PFSK-1 (cell line): ENCODE data around the gene EVC2. TPM values are rescaled to one million over a fixed set of nuclear protein-coding genes. Genes with fewer than 3 reads are reported as not detected.

Source experiments
- FOXP2 ChIP-seq: optimal IDR thresholded peaks from 2 replicates; pipeline ENCODE3; 2011; ENCODE audit warnings: borderline replicate concordance, control low read depth, inconsistent platforms; ENCODE audit not compliant: insufficient read depth; ENCODE audit errors: extremely low read length, extremely low read depth
- POLR2AphosphoS5 ChIP-seq: IDR thresholded peaks from 2 replicates; pipeline ENCODE4 v1.6.1; 2012; ENCODE audit warnings: low read depth, mild to moderate bottlenecking, control low read depth, low read length, moderate library complexity
- REST ChIP-seq, 2 experiments: IDR thresholded peaks; 2 replicates each; pipeline versions ENCODE4 v1.6.1 to v1.8.0; 2011 to 2012; ENCODE audit warnings: low read depth in 2 of 2, low read length in 2 of 2, control low read depth in 1 of 2, inconsistent platforms in 1 of 2, mild to moderate bottlenecking in 1 of 2, moderate library complexity in 1 of 2; ENCODE audit not compliant: insufficient read depth in 1 of 2
- SIN3A ChIP-seq: IDR thresholded peaks from 2 replicates; pipeline ENCODE4 v1.6.1; 2012; ENCODE audit warnings: mild to moderate bottlenecking, low read length, moderate library complexity, borderline replicate concordance; ENCODE audit not compliant: insufficient read depth
- TAF1 ChIP-seq: IDR thresholded peaks from 2 replicates; pipeline ENCODE4 v1.6.1; 2012; ENCODE audit warnings: low read length, control low read depth, borderline replicate concordance; ENCODE audit not compliant: insufficient read depth
- polyA plus RNA-seq: library from polyadenylated mRNA; unstranded; fragments of >200 nt; gene quantifications from one replicate; pipeline ENCODE4 v1.2.1, GENCODE V29; 2012; ENCODE audit warnings: low read depth, missing spikeins; ENCODE audit not compliant: insufficient read length

The EVC2 gene
- polyA plus RNA-seq: not detected

DNA sequence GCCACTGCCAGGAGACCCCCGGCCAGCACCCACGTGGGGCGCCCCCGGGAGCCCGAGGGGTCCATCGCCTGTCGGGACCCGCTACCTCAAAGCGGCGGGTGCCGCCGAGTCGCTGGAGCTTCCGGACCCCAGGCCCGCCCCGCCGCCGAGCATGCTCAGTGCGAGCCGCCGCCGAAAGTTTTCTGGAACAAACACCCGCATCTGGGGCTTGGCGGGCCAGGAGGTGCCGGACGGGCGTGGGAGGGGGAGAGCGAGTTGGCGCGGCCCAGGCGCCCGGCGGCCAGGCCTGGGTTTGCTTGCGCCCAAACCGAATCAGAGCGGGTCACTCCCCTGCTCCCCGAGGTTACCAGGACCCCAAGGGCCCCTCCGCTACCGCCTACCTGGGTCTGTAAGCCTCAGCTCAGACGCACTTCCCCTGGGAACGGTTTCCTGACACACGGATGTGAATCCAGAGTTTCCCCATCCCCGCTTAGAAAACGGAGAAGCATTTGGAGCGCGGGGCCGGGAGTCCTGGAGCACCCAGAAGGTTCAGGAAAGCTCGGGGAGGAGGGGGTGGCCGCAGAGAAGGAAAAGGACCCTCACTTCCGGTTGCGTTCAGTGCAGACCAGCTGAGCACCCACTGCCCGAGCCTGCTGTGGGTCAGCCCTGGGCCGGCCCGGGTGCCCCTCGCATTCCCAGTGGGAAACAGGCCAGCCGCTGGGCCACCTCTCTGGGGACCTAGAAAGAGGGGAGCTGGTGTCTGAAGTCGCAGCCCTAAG is at the start of gene EVC2:
Gene EVC2 (minus strand): TSS at position 111 of the 758 bp plus-strand sequence. CDS start 46 bp downstream, at position 65.
- TF ChIP-seq SIN3A (no peak), FOXP2 (no peak), REST (IDR thresholded peaks at IDR 0.05; ENCODE audit: insufficient read depth in 1 of 2, low read depth in 2 of 2, low read length in 2 of 2) (no peak), POLR2AphosphoS5 (no peak), TAF1 (no peak)

DNA sequence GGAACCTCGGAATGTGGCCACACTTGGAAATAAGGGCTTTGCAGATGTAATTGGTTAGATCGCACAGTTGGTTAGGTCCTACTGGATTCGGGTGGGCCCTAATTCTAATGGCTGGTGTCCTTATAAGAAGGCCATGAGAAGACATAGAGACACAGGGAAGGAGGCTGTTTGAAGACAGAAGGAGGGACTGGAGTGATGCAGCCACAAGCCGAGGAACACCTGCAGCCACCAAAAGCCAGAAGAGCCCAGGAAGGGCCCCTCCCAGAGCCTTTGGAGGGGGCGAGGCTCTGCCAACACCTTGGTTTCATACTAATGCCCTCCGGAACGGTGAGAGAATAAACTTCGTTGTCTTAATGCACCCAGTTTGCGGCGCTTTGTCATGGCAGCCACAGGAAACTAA is 49.6 kb upstream of the EVC2 start:
- TF ChIP-seq TAF1 (no peak), POLR2AphosphoS5 (no peak), REST (IDR thresholded peaks at IDR 0.05; ENCODE audit: insufficient read depth in 1 of 2, low read depth in 2 of 2, low read length in 2 of 2) (no peak)

DNA sequence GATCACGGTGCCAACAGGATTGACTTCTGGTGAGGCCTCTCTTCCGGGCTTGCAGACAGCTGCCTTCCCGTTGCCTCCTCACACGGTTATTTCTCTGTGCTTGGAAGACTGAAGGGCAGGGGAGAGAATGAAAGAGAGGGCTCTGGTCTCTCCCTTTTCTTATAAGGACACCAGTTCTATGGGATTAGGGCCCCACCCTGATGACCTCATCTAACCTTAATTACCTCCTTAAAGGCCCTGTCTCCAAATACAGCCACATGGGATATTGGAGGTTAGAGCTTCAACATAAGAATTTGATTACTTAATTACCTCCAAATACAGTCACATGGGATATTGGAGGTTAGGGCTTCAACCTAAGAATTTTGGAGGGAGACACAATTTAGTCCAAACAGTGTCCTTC is 49.2 kb upstream of the EVC2 start:
- TF ChIP-seq POLR2AphosphoS5: no peak

DNA sequence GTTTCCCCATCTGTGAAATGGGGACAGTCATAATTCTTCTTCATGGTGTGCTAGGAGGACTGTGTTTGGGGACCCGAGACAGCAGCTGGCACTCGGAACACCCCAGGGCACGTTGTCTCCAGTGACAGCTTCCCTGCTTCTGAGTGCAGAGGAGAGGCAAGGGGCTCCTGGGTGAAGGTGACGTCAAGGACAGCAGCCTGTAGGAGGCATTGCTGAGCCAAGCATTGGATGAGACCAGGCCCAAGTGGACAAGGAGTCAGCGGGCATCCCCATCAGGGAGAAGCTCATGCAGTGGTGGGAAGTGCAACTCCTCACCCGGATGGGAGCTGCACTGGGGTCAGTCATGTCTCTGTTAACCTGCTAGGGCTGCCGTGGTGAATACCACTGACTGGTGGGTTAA is 48.7 kb upstream of the EVC2 start:
- TF ChIP-seq FOXP2: no peak
- TF ChIP-seq SIN3A: no peak

DNA sequence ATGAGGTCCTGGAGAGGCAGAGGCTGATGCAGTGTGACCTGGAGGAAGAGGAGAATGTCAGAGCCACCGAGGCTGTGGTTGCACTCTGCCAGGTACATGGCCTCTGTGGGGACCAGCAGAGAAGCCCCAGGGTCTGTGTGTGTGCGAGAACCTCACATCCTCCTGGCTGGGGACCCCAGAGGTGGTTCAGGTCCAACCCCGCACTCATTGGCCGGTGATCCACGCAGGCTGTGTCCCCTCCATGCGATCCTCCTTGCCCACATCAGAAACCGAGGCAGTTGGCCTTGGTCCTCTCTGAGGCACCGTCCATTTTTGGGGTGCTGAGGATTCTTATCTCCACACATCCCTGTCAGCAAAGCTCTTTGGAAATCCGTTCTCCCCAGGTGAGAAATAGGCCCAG is 47.9 kb upstream of the EVC2 start:
- TF ChIP-seq POLR2AphosphoS5: no peak
- TF ChIP-seq FOXP2: no peak
- TF ChIP-seq SIN3A: no peak
- no peak for TF ChIP-seq REST (IDR thresholded peaks at IDR 0.05; ENCODE audit: insufficient read depth in 1 of 2, low read depth in 2 of 2, low read length in 2 of 2)
- TF ChIP-seq TAF1: no peak

DNA sequence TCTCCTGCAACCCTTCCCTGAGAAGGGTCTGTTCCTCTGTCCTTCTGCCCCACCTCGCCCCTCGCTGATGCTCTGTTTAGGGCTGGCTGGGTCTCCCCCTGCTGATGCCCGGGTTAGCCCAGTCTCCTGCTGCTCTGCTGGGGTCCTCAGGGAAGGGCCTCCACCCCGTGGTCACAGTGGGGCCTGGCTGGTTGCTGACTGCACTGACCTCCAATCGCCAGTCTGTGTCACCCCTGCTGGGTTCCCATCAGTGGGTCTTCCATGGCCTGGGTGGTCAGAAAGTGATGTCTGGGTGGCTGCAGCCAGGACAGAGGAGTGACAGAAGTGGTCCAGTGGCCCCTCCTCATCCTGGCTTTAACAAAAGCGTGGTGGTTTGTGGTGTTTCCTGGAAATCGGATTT is 47.3 kb upstream of the EVC2 start:
- TF ChIP-seq REST (IDR thresholded peaks at IDR 0.05; ENCODE audit: insufficient read depth in 1 of 2, low read depth in 2 of 2, low read length in 2 of 2) (no peak), SIN3A (no peak), FOXP2 (no peak), POLR2AphosphoS5 (no peak), TAF1 (no peak)
